Renal cortical epithelial cell (primary cell): ENCODE data around the gene CACNB2. TPM values are rescaled to one million over a fixed set of nuclear protein-coding genes. Genes with fewer than 3 reads are reported as not detected.

Source experiments
- DNase-seq: peaks from one replicate; pipeline ENCODE4 v3.0.0-alpha.2; 2011; ENCODE audit warnings: low read depth
- total RNA-seq: library from RNA; depleted of rRNA; stranded (reverse); fragments of >200 nt; gene quantifications from 2 replicates; pipeline ENCODE4 v1.2.3, GENCODE V29; 2014

Gene CACNB2
- total RNA-seq, 1 donor from 2014 or later = not detected

GRCh38 chr10:18508587-18508986, 368.4 kb downstream of the CACNB2 start:
- DNase-seq = no peak

DNA sequence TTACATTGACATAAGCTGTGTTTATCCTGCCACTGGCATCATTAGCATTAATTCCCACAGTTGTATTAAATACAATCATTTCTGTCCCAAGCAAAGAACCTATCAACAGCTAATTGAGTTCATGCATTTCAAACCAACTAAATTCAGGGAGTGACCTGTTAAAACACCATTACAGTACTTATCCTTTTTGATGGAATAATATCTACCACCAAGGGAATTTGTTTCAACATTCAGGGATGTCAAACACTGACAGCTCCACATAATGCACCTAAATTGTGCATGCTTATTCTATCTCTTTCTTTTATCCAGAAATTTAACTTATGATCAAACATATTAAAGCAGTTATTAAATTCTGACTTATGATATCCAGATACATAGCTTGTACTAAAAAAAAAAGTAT, 374.3 kb downstream of the CACNB2 start:
- DNase-seq = no peak

DNA sequence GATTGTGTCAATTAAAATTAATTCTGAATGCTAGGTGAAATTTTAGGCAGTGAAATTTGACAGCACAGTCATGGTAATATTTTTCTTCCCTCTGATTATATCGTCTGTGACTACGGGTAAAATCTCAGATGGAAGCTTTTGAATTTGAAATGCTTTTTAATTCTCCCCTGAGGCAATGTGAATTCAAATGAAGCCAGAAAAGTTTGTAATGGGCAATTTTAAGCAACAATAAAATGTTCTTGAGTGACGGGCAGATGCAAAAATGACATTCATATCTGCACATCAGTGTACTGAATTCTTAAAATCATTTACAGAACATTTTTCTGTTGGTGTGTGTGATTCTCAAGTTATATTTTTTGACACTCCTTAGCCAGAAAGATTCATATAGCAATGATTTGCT, 376.6 kb downstream of the CACNB2 start:
- DNase-seq = no peak

GRCh38 chr10:18523025-18523424, 382.8 kb downstream of the CACNB2 start:
- DNase-seq = no peak

DNA sequence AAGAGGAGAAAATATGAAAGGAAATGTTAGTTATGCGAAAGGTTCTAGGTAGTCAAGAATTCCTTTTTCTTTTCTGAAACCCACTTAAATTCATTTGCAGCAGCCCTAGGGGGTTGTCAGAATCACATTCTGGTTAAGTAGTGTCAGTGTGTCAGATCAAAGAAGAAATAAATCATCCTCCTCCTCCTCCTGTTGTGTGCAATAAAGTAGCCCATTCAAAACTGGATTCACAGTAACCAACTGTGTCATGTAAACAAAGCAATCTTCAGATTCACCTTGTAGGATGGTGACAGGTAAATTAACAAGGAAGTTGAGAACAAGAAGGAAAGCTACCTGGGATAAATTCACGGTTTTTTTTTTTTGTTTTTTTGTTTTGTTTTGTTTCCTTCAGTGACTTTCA, 383.6 kb downstream of the CACNB2 start:
- DNase-seq = no peak

GRCh38 chr10:18527687-18528086, 387.5 kb downstream of the CACNB2 start:
- DNase-seq = no peak

GRCh38 chr10:18528292-18528691, 388.1 kb downstream of the CACNB2 start:
- no peak for DNase-seq

GRCh38 chr10:18532881-18533535, 392.8 kb downstream of the CACNB2 start:
- DNase-seq = no peak

DNA sequence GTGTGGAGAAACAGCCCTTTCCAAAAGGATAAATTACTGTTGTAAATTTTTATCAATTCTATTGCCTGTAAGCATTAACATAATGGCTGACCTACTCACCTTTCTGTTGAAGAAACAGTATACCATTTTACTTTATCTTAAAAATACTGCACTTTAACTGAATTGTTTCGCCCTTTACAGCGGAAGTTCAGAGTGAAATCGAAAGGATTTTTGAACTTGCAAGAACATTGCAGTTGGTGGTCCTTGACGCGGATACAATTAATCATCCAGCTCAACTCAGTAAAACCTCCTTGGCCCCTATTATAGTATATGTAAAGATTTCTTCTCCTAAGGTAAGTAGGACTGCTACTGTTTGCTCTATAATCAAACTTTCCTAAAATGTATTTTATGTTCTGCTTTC, 393.7 kb downstream of the CACNB2 start:
- no peak for DNase-seq

- DNase-seq = no peak
These were observed 399.1 kb downstream of the CACNB2 start for GRCh38 chr10:18539335-18539734.

DNA sequence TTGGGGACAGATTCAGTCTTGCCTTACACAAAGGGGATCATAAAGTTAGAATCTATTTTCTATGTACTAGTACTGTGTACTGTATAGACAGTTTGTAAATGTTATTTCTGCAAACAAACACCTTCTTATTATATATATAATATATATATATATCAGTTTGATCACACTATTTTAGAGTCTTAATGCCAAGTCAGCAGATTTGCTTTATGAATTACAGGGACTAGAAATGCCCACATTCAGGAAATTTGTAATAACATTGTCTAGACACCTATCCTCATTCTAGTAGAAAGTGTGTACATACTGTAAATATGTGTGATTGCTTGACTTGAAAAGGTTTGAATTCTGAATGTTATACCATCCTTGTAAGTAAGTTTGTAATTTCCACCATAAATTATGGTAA, 400.0 kb downstream of the CACNB2 start:
- DNase-seq = no peak

DNA sequence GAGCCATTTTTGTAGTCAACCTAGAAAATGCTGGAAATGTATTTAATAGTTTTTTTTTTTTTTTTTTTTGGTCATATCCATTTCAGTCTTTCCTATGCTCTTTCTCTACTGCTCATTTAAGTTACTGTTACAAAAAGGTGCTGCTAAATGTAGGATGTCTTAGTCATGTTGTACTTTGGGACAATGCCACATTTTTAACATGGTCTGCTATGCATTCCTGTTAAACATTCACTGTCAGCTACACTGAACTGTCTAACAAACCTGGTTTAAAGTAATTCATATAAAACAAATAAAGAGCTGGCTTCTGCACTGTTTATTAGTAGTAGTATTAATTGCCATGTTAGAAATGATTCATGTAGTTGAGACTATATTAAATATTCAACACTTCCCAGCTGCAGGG, 402.6 kb downstream of the CACNB2 start:
- DNase-seq = peak; percentile 90

DNA sequence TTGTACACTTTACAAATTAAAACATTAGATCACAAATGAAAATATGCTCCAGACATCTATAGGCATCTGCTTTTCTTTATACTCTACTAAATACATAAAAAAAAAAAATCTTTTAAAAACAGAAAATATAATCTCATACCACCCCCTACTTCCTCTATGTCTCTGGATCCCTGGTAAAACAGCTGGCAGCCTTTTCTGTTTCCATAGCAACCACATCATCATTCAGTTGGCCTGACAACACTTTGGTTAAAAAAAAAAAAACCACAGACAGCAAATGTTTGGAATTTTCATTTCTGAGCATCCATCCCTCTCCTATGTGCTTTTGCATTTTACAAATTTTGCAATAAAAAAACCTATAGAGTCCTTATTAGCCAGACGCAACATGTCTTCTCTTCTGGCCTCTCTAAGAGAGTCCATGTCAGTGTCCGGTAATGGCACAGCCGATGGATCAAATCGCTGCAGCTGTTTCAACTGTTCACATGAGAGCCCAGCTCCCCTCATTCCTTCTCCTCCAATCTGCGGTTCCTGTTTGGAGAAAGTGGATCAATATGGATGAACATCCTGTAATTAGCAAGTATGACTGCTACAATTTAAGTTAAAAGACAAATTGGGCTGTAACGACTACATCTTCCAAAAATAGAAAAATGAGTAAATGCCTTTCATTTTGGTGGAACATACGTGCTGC, 405.5 kb downstream of the CACNB2 start:
- no peak for DNase-seq

- no peak for DNase-seq
These were observed 408.9 kb downstream of the CACNB2 start for GRCh38 chr10:18549105-18549504.

DNA sequence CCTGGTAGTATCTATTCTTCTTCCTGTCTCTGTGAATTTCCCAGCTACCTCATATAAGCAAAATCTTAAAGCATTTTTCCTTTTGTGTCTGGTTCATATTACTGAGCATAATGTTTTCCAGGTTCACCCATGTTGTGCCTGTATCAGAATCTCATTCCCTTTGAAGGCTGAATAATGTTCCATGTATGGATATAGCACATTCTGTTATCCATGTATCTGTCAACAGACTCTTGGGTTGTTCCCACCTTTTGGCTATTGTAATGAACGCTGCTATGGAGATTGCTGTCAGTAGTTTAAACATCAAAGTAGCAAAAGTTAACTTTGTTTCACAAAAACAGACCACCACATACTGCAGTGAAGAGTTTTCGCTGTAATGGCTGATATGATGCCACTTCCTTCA, 411.2 kb downstream of the CACNB2 start:
- no peak for DNase-seq

GRCh38 chr10:18554479-18554878, 414.3 kb downstream of the CACNB2 start:
- peak; percentile 7 for DNase-seq

GRCh38 chr10:18556522-18557147, 416.4 kb downstream of the CACNB2 start:
- no peak for DNase-seq

GRCh38 chr10:18557960-18558359, 417.7 kb downstream of the CACNB2 start:
- no peak for DNase-seq

DNA sequence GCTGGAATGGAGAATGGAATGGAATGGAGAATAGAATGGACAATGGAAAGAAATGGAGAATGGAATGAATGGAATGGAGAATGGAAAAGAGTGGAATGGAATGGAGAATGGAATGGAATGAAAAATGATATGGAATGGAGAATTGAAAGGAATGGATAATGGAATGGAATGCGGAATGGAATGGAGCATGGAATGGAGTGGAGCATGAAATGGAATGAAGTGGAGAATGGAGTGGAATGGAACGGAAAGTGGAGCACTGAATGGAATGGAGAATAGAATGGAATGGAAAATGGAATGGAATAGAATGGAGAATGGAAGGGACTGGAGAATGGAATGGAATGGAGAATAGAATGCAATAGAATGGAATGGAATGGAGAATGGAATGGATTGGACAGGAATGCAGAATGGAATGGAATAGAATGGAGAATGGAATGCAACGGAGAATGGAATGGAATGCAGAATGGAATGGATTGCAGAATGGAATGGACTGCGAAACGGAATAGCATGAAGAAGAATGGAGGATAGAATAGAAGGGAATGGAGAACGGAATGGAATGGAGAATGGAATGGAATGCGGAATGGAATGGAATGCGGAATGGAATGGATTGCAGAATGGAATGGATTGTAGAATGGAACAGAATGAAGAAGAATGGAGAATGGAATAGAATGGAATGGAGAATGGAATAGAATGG, 421.8 kb downstream of the CACNB2 start:
- DNase-seq = no peak

DNA sequence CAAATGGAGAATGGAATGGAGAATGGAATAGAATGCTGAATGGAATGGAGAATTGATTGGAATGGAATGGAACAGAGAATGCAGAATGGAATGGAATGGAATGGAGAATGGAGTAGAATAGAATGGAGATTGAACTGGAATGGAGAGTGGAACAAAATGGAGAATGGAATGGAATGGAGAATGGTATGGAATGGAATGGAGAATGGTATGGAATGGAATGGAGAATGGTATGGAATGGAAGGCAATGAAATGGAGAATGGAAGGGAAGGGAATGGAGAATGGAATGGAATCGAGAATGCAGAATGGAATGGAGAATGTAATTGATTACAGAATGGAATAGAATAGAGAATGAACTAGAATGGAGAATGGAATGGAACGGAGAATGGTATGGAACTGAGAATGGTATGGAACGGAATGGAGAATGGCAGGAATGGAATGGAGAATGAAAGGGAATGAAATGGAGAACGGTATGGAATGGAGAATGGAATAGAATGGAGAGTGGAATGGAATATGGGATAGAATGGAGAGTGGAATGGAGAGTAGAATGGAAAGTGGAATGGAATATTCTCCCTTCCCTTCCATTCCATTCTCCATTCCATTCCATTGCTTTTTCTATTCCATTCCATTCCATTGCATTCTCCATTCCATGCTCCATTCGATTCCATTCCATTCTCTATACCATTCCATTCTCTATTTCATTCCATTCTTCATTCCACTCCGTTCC, 422.9 kb downstream of the CACNB2 start:
- DNase-seq = no peak

DNA sequence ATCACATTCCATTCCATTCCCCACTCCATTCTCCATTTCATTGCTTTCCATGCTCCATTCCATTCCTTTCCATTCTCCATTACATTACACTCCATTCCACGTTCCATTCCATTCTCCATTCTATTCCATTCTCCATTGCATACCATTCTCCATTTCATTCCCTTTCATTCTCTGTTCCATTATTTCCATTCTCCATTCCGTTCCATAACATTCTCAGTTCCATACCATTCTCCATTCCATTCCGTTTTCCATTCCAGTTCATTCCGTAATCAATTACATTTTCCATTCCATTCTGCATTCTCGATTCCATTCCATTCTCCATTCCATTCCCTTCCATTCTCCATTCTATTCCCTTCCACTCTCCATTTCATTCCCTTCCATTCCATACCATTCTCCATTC, 424.8 kb downstream of the CACNB2 start:
- DNase-seq = no peak

DNA sequence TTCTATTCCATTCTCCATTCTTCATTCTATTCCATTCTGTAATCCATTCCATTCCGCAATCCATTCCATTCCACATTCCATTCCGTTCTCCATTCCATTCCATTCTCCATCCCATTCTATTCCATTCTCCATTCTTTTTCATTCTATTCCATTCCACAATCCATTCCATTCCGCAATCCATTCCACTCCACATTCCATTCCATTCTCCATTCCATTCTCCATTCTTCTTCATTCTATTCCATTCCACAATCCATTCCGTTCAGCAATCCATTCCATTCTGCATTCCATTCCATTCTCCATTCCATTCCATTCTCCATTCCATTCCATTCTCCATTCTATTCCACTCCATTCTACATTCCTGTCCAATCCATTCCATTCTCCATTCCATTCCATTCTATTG, 426.0 kb downstream of the CACNB2 start:
- no peak for DNase-seq
